ENCODE data around the gene C2CD5. TPM values are rescaled to one million over a fixed set of nuclear protein-coding genes. Genes with fewer than 3 reads are reported as not detected.
"Not testable (repeated sequence)": the region's sequence is repeated elsewhere in the genome, so short reads cannot be mapped to it uniquely, and the experiment has no call there.

C2CD5 gene, protein sequence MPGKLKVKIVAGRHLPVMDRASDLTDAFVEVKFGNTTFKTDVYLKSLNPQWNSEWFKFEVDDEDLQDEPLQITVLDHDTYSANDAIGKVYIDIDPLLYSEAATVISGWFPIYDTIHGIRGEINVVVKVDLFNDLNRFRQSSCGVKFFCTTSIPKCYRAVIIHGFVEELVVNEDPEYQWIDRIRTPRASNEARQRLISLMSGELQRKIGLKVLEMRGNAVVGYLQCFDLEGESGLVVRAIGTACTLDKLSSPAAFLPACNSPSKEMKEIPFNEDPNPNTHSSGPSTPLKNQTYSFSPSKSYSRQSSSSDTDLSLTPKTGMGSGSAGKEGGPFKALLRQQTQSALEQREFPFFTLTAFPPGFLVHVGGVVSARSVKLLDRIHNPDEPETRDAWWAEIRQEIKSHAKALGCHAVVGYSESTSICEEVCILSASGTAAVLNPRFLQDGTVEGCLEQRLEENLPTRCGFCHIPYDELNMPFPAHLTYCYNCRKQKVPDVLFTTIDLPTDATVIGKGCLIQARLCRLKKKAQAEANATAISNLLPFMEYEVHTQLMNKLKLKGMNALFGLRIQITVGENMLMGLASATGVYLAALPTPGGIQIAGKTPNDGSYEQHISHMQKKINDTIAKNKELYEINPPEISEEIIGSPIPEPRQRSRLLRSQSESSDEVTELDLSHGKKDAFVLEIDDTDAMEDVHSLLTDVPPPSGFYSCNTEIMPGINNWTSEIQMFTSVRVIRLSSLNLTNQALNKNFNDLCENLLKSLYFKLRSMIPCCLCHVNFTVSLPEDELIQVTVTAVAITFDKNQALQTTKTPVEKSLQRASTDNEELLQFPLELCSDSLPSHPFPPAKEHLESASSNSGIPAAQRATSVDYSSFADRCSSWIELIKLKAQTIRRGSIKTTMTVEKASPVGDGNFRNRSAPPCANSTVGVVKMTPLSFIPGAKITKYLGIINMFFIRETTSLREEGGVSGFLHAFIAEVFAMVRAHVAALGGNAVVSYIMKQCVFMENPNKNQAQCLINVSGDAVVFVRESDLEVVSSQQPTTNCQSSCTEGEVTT
- total RNA-seq: 10.8 TPM

DNA sequence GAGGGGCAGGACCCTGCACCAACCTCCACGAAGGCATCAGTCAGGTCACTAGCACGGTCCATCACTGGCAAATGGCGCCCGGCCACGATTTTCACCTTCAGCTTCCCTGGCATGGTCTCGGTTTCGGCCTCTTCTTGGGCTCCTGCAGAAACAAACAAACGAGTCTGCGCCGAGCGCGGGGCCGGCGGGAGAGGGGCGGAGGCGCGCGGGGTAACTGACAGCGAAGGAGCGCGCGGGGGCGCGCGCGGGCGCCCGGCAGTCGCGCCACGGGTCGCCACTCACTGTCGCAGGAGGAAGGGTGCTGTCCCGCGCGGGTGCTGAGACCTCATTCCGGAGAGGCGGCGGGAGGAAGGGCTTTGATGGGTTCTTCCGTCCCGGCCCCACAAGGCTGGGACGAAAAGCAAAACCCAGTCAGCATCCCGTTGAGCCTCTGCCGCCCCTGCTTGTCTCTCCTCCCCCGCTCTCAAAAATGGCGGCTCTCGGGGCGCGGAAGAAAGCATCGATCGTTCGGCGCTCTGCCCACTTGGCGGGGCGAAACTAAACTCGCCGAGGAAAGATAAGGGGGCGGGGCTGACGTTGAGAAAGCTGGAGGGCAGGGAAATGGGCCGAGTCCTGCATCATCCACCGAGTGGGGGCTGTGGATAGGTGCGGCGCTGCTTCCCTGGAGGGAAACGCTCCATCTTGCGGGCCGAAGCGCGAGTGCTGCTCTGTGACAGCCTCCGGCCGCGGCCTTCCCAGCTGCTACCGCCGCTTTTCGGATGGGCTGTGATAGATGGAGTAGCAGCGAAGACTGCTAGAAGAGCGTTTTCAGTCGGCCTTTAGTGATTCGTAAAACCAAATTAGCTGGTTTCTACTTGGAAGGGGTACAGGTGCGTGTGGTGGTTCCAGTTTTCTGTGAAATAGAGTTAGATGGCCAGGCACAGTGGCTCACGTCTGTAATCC, at the start of gene C2CD5:
Gene C2CD5 (minus strand): TSS at position 505 of the 942 bp plus-strand sequence. CDS start 392 bp downstream, at position 113.
- DNase-seq (ENCODE audit: low spot score) (peak; percentile 97), ATAC-seq (peak; percentile 92)

DNA sequence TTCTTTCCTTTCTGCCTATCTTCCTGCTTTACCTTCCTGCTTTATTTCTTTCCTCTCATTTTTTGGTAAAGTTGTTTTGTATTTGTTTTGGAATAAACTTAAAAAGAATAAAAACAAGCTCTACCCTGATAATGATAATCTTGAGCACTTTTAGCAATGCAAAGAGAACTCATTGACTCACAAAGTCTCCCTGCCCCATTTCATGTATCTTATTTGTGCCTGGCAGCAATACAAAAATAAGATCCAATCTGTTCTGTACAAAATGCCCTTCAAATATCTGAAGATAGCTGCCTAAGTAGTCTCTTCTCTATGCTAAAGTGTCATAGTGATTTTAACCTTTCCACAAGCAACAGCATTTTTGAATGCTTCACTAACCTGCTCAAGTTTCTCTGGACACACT, 49.5 kb upstream of the C2CD5 start:
- no peak for DNase-seq (ENCODE audit: low spot score)
- ATAC-seq: no peak

DNA sequence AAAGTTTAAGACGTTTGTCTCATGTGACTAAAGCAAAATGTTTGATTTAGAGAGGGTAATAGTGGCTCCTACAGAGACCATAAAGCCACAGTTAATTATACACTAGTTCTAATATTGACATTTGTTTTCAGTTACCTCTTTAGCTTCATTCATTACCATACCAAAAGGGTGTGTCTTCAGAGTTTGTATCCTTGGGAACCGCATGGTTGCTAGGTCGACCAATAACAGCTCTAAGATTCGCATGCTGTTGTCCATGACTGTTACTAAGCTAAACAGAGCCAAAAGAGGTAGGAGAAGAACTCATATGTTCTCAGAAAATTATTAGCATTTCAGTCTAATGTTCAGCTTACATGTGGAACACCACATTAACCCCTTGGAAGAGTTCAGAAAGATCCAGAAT, 44.5 kb upstream of the C2CD5 start:
- DNase-seq (ENCODE audit: low spot score): no peak
- no peak for ATAC-seq

DNA sequence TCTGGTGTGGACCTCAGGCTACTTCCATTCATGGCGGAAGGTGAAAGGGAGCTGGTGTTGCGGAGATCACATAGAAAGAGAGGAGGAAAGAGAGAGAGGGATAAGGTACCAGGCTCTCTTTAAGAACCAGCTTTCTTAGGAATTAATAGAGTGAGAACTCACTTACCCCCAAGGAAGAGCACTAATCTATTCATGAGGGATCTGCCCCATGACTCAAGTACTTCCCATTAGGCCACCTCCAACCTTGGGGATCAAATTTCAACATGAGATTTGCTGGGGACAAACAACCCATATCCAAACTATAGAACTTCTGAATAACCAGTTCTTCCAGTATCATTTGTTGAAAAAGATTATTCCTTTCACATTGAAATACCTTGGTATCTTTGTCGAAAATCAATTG, 34.0 kb upstream of the C2CD5 start:
- DNase-seq (ENCODE audit: low spot score) (no peak), ATAC-seq (no peak)

DNA sequence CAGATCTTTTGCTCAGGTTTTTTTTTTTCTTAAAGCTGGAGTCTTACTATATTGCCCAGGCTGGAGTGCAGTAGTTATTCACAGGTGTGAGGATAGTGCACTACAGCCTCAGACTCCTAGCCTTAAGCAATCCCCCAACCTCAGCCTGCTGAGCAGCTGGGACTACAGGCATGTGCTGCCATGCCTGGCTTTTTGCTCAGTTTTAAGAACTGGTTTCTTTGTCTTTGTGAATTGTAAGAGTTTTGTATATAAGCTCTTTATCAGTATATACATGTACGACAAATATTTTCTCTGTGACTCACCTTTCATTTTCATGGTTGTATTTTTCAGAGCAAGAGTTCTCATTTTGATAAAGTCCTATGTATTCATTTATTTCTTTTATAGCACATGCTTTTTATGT, 33.3 kb upstream of the C2CD5 start:
- ATAC-seq (no peak), DNase-seq (ENCODE audit: low spot score) (no peak)

DNA sequence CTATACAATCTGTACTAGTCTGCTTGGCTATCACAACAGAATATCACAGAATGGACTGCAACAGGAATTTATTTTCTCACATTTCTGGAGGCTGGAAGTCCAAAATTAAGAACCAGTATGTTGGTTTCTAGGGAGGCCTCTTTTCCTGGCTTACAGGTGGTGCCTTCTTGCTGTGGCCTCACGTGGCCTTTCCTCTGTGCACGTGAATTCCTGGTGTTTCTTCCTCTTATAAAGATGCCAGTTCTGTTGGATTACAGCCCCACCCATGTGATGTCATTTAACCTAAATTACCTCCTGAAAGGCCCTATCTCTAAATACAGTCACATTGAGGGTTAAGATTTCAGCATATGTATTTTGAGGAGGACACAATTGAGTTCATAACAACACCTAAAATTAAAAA, 32.1 kb upstream of the C2CD5 start:
- ATAC-seq: no peak
- no peak for DNase-seq (ENCODE audit: low spot score)

DNA sequence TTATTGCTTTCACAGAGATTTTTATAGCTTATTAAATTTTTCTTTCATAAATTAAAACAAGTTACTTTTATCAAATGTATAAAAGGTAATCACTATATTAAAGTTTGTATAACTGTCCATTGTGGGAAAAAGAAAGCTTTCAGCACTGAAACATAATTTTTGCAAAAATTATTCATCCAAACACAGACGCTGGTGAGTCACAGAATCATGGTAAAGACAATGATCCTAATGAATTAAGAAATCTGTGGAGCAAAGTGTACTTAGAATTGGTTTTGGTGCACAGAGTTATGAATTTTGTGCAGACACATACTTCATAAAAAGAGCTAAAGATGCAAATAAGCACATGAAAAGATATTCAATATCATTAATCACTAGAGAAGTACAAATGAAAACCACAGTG, 31.7 kb upstream of the C2CD5 start:
- DNase-seq (ENCODE audit: low spot score): no peak
- no peak for ATAC-seq

DNA sequence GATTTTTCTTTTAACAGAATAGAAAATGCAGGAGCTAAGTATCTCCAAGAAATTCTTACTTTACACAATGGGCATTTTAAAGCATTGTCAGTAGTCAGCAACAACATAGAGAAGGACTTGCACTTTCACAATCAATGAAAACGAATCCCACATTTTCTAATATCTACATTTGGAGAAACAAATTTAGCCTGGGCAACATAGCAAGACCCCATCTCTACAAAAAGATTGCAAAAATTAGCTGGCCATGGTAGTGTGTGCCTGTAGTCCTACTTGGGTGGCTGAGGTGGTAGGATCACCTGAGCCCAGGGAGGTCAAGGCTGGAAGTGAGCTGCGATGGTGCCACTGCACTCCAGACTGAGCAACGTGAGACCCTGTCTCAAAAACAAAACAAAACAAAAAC, 30.6 kb upstream of the C2CD5 start:
- ATAC-seq (no peak), DNase-seq (ENCODE audit: low spot score) (no peak)

DNA sequence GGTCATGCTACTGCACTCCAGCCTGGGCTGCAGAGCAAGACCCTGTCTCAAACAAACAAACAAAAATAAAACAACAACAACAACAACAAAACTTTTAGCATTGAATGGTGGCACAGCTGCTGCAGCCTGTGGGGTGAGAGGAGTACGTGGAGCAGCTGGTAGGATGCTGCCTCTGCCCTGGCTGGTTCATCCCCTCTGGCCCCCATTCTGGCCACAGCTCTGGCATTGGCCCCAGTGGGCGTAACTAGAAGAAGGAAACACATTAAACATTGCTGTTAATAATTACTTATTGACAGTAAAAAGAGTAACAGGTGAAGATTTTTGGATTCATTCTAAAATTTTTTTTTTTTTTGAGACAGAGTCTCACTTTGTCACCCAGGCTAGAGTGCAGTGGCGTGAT, 28.8 kb upstream of the C2CD5 start:
- DNase-seq (ENCODE audit: low spot score): no peak
- no peak for ATAC-seq

DNA sequence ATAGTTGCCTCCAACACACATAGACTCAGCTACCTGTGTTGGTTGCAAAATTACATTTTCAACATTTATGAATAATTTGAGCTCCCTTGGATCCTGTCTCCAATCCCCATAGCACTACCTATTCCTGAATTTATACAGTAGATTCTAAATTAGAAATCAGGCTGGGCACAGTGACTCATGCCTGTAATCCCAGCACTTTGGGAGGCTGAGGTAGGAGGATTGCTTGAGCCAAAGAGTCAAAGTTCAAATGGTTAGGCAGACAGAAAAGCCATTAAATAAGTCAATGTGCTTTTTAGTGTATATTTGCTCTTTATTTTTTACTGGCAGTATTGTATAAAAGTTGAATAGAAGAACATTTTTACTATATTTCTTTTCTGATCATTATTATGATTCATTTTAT, 24.9 kb upstream of the C2CD5 start:
- DNase-seq (ENCODE audit: low spot score) (no peak), ATAC-seq (no peak)

DNA sequence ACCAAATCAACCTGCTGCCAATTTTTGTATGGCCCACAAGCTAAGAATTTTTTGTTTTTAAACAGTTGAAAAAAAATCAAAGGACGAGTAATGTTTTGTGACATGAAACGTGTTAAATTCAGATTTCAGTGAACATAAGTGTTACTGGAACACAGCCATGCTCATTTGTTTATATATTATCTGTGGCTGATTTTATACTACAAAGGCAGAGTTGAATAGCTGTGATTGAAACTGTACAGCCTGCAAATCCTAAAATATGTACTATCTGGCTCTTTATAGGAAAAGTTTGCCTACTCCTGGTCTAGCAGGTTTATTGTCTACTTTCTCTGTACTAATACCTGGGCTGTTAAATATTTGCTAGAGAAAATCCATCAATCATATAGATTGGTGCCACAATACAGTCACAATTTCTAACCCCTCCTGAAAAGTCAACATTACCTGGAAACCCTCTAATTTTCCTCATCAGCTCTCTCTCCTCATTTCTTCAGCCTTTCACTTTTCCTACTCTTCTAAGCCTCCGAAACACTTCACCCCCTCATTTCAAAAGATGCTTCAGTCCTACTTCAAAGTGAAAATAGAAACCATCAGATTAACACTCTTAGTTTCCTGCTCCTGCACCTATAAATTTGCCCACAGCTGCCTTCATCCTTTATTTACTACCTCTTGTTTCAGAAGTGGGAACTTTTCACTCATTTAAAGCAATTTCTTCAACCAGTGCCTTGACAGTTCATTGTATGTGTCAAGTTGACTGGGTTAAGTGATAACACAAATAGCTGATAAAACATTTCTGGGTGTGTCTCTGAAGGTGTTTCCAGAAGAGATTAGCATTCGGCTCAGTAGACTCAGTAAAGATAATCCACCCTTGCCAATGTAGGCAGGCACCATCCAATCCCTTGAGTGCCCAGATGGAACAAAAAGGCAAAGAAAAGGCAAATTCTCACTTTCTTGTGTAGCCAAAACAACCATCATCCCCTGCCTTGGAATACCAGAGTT, 18.0 kb upstream of the C2CD5 start:
- no peak for ATAC-seq

DNA sequence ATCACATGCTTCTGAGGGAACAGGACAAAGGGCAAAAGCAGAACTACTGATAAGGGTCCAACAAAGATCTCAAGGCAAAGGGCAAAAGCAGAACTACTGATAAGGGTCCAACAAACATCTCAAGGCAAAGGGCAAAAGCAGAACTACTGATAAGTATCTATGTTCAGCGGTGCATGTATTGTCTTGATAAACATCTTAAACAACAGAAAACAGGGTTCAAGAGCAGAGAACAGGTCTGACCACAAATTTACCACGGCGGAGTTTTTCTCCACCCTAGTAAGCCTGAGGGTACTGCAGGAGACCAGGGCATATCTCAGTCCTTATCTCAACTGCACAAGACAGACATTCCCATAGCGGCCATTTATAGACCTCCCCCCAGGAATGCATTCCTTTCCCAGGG, 10.4 kb upstream of the C2CD5 start:
- not testable (repeated sequence) for DNase-seq (ENCODE audit: low spot score); ATAC-seq

More for the DNA sequence above, 18.0 kb upstream of the C2CD5 start:
- no peak for DNase-seq (ENCODE audit: low spot score)

DNA sequence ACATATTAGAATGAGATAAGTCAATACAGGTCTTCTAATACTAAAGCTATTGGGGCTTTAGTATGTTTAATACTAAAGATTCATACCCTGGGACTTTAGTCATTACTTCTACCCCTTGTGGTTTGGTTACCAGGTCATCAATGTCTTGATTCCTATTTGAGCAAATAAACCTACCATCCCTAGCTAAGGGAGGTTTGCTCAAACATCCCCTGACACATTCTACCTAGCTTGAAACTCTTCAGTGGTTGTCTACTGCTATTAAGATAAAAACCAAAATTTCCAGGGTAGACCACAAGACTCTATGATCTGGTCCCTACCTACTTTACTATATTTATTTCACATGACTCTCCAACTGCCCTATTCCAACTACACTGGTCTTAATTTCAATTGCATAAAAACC, 7.3 kb upstream of the C2CD5 start:
- no peak for DNase-seq (ENCODE audit: low spot score)

DNA sequence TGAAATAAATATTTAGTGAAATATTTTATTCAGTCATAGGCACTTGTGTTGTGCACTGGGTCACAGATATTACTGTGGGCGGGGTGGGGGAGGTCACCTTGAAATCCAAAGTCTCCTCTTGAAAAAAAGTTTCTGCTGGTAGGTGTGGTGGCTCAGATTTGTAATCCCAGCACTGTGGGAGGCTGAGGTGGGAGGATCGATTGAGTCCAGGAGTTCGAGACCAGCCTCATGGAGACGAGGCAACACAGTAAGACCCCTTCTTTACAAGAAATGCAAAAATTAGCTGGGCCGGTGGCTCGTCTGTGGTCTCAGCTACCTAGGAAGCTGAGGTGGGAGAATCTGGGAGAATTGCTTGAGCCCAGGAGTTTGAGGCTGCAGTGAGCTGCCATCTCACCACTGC, 913 bp upstream of the C2CD5 start:
- DNase-seq (ENCODE audit: low spot score) (no peak), ATAC-seq (no peak)

More for the DNA sequence above, 7.3 kb upstream of the C2CD5 start:
- no peak for ATAC-seq

DNA sequence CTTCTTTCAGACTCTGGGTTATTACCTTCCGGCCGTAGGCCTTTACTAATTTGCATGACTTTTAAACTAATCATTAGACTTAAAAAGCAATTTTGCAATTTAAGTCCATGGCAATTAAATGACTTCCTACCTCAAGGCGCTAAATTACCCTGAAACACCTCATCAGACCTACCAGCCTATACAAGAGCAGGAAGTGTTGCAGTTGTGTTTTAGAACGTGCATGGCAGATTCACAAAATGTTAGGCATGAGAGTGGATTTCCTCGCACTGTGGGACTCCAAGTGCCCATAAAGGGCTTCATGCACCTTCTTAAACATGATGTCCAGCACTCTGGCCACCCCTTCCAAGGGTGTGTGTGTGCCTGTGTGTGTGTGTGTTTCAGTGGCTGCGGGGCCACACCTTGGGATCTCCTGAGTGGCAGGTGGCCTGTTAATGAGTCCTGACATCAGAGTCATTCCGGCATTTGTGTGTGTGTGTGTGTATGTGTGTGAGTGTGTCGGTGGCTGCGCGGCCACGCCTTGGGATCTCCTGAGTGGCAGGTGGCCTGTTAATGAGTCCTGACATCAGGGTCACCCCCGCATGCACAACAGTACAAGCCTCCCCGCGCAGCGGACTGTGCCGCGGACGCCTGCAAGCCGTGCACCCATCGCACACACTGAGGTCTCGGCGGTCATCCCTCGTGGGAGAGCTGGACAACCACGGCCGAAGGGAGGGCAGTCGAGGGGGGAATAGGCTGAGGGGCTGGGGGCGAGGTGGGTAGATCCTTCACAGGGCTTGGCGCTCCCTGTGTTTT, 900 bp downstream of the C2CD5 start:
- peak; percentile 68 for DNase-seq (ENCODE audit: low spot score)
- peak; percentile 68 for ATAC-seq

DNA sequence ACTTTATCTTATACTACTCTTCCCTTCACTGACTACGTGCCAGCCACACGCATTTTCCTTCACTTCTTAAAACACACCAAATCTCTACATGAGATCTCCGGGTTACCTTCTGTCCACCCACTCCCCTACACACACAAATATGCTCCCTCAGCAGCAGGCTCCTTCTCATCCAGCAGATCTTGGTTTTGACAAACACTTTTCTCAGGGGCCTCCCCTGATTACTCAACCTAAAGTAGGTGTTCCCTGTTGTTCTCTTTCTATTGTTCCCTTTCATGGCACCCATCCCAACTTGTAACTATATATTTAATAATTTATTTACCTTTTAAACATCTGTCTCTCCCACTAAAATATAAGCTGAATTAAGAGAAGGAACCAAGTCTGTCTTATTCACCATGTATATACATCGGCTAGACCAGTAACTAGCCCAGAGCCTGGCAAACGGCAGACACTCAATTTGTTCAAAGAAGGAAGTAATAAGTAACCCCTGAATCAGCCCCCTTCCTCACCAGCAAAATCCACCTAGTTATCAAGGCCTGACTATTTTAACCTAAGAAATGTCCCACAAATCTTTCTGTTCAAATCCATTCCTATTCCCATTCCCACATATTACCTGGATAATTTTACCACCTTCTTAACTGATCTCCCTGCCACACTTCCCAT, 2.7 kb downstream of the C2CD5 start:
- ATAC-seq (no peak), DNase-seq (ENCODE audit: low spot score) (no peak)

DNA sequence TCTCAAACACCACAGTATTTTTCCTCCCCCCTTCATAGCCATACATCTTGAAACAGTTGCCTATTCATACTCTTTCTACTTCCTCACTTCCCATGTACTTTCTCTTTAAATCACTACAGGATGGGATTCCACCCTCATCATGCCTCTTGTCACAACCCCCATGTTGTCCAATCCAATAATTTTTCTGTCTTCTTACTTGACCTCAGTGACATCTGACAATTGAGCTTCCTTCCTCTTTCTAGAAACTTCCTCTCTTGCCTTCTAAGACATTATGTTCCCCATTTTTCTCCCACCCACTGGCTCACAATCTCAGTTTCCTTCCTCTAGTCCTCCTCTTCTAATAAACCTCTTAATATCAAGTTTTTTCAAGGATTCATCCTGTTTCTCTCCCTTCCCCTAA, 5.3 kb downstream of the C2CD5 start:
- no peak for DNase-seq (ENCODE audit: low spot score)
- no peak for ATAC-seq

DNA sequence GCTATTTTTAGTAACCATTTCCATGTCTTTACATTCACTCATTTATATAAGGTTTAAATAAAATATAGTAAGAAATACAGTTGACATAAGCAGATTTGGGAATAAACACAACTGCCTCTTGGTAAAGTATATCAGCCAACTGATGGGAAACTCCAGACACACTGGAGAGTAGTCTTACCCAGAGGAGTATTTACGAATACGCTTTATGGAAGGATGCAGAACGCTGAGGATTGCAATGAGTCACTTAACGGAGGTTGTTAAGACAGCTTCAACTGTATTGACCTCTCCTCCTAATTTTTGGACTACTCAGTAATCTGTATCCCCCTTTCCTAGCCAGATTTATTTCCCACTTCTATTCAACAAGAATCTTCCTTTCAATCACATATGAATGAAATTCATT, 6.0 kb downstream of the C2CD5 start:
- no peak for ATAC-seq
- no peak for DNase-seq (ENCODE audit: low spot score)
